Stimulated activated CD8-positive, alpha-beta memory T cell treated with anti-CD3 and anti-CD28 coated beads, Interleukin-15, amount 100 ng/mL, for 24 hours (primary cell): ENCODE measurements around the gene FAM149B1.

Source experiments
- DNase-seq: peaks from one replicate; pipeline ENCODE4 v3.0.0-alpha.2; 2020; ENCODE audit warnings: low read depth

FAM149B1 gene

GRCh38 chr10:73287441-73287840 is 119.5 kb downstream of the FAM149B1 start:
- DNase-seq: no peak

GRCh38 chr10:73289958-73290357 is 122.0 kb downstream of the FAM149B1 start:
- DNase-seq: no peak

- DNase-seq: no peak
These were observed 125.5 kb downstream of the FAM149B1 start for GRCh38 chr10:73293461-73293860.
